ENCODE data around the gene FER.

- TF ChIP-seq CTCF (conservative IDR thresholded peaks at IDR 0.05; ENCODE audit: low read depth, low read length), result no peak
- TF ChIP-seq EZH2 (IDR thresholded peaks at IDR 0.05; ENCODE audit: low read length, unreplicated experiment), result no peak
These were observed 494.8 kb downstream of the FER start for GRCh38 chr5:109242518-109242917.
